Cortex of kidney (tissue), 1 donor: ENCODE data around the gene PTGFRN.

ENCODE experiments used
- DNase-seq: peaks from one replicate; lab custom pipeline; 2025; lab: John Stamatoyannopoulos, UW

Gene PTGFRN

GRCh38 chr1:117000142-117000541 lies 90.4 kb downstream of the PTGFRN start:
- no peak for DNase-seq

DNA sequence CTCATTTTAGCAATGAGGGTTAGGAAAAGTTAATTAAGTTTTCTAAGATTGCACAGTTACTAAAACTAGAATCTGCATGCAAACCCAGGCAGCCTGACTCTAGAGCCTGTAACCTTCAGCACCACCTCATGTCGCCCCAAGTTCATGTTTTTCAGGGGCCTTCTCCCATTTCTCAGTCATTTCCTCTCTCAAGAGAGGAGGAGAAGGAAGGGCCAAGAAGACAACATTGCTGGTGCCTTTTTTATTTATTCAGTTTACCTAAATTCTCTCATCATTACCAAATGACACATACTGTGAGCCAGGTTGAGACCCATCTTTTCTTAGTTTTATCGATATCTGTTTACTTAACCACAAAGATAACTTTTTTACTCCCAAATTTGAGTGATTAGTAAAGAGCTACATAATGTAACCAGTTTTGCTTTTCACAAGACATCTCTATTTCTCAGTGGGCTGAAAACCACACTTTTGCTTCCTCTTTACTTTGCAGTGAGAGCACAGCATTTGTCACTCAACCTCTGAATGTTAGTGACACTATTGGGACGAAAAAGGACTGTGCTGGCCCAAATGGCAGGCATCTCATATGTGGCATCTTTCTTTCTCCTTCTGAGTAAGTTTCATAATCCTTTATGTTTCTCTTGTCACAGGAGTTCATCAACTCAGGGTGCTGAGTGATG lies 91.7 kb downstream of the PTGFRN start, which contains the start of gene CD101:
TSS of gene CD101 (plus strand) at position 507 of the 674 bp plus-strand sequence. CDS start at position 565, 58 bp downstream.
- DNase-seq, result no peak

DNA sequence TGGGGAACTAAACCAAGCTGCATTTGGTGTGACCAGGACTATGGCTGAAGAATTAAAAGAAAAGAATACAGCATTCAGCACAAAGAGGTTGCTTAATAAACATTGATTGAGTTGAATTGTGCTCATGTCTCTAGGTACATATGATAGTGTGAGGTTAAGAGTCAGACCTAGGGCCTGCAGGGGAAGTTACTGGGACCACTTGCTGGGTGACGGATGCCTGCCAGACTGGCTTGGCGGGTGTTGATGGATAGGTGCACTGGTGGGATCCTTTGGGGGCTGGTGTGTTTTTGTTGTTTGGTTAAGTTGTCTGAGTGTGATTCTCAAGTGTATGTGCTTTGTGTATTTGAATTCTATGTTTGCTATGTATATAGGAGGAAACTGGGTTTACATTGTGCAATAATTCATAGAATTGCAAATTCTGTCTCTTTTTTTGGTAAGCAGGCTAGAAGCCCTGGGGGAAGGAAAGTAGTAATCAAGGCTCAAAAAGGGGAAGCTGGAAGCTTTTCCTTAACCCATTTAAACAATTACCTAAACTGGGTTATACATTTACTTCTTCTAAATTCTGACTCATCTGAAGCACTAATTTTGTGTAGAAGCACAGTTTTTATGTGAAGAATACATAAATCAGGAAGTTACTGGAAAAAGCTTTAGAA lies 93.6 kb downstream of the PTGFRN start:
- no peak for DNase-seq

DNA sequence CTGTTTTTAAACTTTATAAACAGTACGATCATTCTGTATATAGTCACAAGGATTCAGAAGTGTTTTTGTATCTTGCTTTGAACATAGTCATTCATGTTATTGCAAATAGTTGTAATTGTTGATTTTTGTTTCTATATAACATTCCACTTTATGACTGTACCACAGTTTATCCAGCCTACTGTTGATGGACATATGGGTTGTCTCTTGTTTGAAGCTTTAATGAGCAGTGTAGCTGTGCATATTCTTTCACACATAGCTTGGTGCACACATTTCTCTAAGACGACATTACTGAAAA lies 98.0 kb downstream of the PTGFRN start:
- no peak for DNase-seq

GRCh38 chr1:117008656-117009055 lies 98.9 kb downstream of the PTGFRN start:
- no peak for DNase-seq

GRCh38 chr1:117009132-117009531 lies 99.4 kb downstream of the PTGFRN start:
- no peak for DNase-seq

- DNase-seq, result no peak
Observed at GRCh38 chr1:117010310-117010969, 100.7 kb downstream of the PTGFRN start.

DNA sequence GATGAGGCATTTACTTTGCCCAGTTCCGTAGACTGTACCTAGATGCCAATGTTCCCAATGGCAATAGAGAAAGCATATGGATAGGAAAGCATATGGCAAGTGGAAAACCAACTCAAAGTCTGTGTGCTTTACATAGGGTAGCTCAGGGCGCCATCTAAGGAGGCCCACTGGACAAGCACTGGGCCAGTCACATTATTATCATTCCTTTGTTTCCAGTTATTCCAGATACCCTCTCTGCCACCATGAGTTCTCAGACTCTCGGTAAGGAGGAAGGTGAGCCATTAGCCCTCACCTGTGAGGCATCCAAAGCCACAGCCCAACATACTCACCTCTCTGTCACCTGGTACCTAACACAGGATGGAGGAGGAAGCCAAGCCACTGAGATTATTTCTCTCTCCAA lies 101.6 kb downstream of the PTGFRN start:
- no peak for DNase-seq

DNA sequence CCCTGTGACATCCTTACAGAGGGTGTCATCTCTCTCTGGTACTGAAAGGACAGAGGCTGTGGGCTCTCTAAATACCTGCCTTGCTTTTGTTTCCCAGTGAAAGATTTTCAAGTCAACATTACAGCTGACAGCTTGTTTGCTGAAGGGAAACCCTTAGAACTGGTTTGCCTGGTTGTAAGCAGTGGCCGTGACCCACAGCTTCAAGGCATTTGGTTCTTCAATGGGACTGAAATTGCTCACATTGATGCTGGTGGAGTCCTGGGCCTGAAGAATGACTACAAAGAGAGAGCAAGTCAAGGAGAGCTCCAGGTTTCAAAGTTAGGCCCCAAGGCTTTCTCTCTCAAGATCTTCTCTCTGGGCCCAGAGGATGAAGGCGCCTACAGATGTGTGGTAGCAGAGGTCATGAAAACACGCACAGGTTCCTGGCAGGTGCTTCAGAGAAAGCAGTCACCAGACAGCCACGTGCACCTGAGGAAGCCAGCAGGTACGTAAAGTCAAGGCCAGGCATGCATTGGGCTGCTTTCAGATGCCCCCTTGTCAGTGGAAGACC lies 103.7 kb downstream of the PTGFRN start:
- DNase-seq, result no peak

DNA sequence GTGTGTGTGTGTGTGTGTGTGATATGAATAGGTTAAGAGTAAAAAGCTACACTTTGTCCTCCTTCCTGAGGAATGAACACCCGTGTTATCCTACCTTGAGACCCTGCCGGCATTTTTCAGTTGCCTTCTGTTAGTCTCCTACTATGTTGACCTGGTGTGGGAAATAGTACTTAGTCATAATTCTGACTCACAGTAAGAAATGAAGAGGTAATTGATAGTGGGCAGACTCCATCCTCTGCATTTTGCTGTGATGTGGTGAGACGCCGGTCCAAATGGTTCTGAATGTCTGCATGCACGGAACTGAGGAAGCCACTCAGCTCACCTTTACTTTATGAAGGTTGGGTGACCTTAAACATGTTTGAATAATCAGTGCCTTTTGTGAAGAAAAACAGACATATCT lies 104.5 kb downstream of the PTGFRN start:
- no peak for DNase-seq

DNA sequence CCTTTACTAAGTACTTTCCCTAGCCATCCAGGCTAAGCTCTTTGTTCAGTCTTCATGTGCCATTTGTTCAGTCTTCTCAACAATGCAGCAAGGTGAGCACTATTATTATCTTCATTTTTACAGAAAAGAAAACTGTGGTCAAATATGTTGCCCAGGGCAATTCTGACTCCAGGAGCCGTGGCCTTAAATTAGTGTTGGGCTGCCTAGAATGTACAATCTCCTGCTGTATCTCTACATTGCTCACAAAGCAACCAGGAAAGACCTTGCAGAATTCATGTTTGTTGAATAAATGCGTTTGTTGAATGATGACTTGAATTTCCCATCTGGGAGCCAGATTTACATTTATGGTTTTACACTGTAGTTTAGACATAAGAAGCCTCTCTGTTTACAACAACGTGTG lies 106.0 kb downstream of the PTGFRN start:
- no peak for DNase-seq

DNA sequence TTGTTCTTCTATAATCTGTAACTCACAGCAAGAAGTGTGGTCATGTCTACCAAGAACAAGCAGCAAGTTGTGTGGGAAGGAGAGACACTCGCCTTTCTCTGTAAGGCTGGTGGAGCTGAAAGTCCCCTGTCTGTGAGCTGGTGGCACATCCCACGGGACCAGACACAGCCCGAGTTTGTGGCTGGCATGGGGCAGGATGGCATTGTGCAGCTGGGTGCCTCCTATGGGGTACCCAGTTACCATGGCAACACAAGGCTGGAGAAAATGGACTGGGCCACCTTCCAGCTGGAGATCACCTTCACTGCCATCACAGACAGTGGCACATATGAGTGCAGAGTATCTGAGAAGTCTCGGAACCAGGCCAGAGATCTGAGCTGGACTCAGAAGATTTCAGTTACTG lies 107.3 kb downstream of the PTGFRN start:
- DNase-seq, result no peak

- no peak for DNase-seq
Observed at GRCh38 chr1:117017648-117018047, 107.9 kb downstream of the PTGFRN start.

DNA sequence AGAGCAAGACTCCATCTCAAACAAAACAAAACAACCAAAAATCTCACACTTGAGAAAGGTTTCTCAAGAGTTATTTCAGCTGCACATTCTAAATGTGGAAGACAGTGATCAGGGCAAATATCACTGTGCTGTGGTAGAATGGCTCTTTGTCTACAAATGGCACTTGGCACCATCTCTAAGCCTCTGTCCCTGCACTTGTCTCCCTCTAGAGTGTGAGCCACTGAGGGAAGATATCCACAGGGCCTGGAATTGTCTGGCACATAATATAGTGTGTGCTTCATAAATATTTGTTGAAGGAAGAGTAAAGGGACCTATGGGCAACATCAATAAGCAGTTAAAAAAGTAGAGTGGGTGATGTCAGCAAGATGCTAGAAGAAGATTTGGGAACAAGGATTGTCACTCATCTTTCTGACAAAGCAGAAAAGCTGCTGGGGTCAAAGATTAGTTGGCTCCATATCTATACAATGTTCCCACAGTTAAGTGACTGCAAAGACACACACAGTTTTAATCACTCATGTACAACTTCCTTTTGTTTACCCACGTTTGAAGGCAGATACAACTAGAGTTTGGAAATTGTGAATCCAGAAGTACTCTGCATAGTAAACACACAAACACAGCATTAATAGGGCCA lies 110.9 kb downstream of the PTGFRN start:
- no peak for DNase-seq

DNA sequence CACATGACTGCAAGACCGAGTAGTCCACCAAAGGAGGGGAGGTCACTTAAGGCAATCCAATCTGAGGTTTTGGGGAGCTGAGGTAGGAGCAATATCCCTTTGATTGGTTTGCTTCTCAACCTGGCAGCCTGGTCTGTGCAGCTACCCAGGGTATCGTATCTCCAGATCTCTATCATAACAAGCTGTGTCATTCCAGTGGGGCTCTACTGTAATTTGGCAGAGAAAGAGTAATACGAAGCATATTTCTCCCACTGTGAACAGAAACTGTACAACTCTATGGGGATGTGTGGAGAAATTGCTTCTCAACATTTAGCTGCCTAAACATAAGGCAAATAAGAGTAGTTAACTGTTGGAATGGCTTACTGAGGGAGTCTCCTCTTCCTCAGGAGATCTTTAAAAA lies 112.4 kb downstream of the PTGFRN start:
- no peak for DNase-seq

DNA sequence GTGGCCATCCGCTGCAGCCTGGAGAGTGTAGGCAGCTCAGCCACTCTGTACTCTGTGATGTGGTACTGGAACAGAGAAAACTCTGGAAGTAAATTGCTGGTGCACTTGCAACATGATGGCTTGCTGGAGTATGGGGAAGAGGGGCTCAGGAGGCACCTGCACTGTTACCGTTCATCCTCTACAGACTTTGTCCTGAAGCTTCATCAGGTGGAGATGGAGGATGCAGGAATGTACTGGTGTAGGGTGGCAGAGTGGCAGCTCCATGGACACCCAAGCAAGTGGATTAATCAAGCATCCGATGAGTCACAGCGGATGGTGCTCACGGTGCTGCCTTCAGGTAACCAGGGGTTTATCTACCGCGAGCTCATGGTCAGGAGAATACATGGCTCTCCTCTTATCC lies 115.9 kb downstream of the PTGFRN start:
- no peak for DNase-seq

GRCh38 chr1:117026361-117026760 lies 116.6 kb downstream of the PTGFRN start:
- no peak for DNase-seq

DNA sequence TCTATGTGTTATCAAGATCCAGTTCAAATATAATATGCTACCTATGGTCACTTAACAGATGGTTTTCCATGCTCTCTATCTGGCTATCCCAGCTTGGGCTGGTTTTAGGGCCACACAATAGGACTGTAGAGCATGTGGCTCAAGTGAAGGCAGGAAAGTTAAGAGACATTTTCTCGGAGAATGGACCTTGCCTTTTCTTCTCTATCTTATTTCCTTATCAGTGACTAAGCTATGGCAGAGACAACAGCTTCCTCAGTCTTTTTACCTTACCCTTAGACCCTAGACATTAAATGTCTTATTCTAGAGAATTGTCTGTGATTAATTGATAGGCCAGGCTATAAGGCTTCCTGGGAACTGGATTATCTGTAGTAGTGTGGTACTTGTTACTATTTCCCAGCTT lies 120.0 kb downstream of the PTGFRN start:
- no peak for DNase-seq

DNA sequence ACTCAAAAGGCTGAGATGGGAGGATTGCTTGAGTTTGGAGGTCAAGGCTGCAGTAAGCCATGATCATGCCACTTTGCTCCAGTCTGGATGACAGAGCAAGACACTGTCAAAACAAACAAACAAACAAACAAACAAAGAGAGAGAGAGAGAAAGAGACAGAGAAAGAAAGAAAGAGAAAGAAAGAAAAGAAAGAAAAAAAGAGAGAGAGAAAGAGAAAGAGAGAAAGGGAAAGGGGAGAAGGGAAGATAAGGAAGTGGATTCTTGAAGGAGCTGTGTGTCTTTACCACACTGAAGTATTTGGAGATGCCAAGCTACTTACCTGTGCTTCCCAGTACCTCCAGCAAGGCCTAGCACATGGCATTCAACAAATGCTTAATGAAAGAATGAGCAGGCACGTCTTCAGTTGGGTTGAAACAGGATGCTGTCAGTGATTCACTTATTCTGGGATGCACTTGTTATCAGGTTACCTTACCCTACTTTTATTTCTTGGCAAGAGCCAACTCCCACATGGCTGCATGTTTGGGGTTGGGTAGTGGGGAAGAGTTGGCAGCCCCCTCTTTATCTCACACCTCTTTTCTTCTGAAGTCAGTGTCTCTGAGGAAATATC lies 120.7 kb downstream of the PTGFRN start:
- DNase-seq, result no peak

- DNase-seq, result no peak
Observed at GRCh38 chr1:117032266-117032665, 122.5 kb downstream of the PTGFRN start.

DNA sequence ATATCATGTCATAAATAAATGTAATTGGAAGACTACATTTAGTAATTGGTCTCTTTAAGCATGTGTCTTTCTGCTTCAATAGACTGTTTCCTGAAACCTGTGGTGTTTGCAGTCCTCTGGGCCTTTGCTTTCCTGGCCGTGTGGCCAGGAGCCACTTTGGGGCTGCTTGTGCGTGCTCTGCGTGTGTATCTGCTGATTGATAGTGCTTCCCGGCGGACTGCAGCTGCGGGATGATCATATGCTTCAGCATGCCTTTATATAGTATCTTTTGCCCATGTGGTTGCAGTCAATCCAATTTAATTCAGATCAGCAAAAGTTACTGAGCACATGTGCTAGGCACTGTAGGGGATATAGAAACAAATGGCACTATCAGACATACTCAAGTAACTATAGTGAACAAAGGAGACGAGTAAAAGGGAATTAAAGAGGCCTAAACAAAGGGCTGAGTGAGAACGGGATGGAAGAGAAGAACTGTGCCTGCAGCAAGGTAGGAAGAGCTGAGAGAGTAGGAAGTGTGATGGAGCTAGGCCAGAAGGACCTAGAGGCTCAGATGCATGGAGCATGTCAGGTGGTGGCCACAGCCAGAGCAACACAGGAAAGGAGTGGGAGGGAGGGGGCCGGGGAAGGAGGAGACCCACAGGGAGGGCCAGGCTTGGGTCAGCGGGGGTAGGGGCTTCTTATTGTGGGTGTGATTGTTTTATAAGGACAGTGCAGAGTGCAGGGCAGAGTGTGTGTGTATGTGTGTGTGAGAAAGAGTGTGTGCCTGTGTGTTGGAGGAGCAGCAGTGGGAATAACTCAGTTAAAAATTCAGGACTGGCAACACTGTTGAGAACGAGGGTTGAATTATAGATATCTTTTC lies 123.2 kb downstream of the PTGFRN start:
- DNase-seq, result no peak
